HG02840 (cell line): ENCODE data around the gene SLC17A8.

Experiments used
- ATAC-seq: cut with Tn5 transposase; IDR thresholded peaks from one replicate; pipeline ENCODE4 v1.9.1; 2021; ENCODE audit warnings: mild to moderate bottlenecking, moderate library complexity, moderate number of reproducible peaks; ENCODE audit not compliant: unreplicated experiment, low FRiP score

SLC17A8 gene

DNA sequence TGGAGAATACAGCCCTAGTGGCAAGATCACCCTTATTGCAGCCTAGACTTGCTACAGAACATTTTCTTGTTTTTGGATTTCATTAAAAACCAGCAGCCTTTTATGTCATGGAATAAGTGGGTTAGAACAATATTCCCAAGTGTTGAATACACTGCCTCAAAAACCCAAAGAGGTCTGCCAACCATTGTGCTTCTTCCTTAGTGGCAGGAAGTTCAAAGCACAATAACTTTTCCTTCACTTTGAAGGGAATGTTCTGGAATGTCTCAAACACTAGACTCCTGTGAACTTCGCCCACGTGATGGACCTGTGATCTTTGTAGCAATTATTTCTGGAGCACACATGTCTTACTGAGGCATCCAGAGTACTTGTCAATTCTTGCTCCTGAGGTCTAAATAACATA is 8.5 kb downstream of the SLC17A8 start:
- ATAC-seq, result no peak

- no peak for ATAC-seq
Measured at GRCh38 chr12:100368066-100368465, 11.2 kb downstream of the SLC17A8 start.

DNA sequence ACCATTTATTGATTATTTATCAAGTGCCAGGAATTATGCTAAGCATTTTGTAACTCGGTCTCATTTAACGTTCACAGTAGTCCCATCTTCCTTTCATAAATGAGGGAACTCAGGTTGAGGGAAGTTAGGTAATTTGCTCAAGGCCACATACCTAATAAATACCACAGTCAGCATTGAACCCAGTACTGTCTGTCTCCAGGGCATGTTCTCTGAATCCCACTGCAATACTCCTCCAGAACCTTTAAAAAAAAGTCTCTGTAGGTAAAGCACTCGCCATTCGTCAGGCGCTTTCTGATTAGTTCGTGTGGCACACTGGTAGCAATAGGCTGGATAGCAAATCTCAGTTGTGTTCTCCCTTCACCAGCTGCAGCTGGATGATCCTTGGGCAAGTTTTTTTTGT is 14.3 kb downstream of the SLC17A8 start:
- no peak for ATAC-seq

GRCh38 chr12:100372853-100373640 is 16.2 kb downstream of the SLC17A8 start:
- no peak for ATAC-seq

DNA sequence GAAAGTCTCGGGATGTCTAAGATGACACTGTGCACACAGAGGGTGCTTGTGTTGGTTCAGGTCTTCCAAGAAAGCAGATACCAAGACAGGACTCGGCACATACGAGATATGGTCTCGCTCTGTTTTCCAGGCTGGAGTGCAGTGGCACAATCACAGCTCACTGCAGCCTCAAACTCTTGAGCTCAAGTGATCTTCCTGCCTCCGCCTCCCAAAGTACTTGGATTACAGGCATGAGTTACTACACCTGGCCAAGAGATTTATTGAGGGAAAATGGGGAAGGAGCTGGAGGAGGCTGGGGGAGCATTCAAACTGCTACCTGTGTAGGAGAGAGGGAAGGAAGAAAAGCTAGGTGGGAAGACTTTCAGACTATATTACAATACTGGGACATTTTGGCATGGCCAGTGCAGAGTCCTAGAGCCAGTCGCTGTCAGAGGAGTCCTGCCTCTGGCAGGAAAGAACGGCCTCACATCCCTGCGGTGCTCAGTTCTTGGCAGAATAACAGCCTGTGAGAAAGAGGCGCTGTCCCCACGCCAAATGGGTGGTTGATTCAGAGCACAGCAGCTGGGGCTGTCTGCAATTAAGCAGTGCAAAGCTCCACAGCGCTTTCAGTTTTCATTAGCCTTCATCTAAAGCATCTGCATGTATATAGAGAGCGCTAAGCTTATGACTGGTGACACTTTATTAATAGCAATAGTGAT is 18.3 kb downstream of the SLC17A8 start:
- ATAC-seq, result no peak

- no peak for ATAC-seq
Measured at GRCh38 chr12:100376161-100376560, 19.3 kb downstream of the SLC17A8 start.

- ATAC-seq, result no peak
Measured at GRCh38 chr12:100381379-100381778, 24.5 kb downstream of the SLC17A8 start.

DNA sequence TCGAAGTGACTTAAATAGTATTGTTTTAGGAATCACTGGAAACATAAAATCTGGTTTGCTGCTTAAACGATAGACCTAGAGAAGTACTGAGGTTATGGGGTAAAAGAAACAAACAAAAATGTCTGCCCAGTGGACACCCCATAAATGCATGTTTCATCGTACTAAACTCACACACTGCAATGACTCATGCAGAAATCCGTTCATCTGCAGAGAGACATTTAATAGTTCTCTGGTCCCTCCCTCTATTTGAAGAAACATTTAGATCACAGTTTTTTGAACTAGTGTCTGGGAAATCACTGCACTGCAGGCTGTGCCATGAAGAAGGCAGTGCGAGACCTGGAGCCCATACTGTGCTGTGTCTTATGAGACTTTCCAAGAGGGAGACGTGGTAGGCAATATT is 25.5 kb downstream of the SLC17A8 start:
- no peak for ATAC-seq

- no peak for ATAC-seq
Measured at GRCh38 chr12:100383586-100384558, 27.0 kb downstream of the SLC17A8 start.

DNA sequence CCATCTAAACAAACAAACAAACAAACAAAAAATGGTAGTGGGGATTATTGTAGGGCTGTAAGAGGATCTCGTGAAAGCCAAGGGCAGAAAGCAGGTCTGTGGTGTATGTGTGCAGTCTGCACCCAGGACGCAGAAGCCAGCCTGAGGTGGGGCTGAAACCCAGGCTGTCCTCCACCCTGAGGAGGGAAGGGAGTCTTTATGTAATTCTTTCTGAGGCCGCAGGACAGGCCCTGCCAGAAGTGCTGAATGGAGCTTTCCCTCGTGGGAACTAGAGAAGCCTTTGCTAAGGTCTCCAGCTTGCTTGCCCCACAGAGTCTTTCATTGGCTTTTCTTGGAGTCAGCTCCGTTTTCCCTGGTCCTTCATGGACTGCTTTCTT is 27.7 kb downstream of the SLC17A8 start:
- ATAC-seq, result no peak

DNA sequence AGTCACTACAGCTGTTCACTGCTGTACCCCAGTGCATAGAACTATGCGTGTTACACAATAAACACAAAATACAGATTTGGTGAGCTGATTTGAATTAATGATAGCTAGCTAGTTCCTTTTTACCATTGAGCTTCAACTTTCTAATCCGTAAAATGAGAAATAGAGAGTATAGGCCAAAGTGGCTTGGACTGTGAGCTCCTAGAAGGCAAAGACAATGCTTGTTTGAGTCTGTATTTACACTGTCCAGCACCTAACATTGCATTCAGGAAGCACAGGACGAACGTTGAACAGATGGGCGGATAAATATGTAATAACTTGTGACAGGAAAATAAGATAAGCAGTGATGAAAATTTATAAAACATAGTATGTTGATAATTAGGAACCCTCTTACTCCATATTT is 31.5 kb downstream of the SLC17A8 start:
- ATAC-seq, result no peak

GRCh38 chr12:100391856-100392255 is 35.0 kb downstream of the SLC17A8 start:
- no peak for ATAC-seq

DNA sequence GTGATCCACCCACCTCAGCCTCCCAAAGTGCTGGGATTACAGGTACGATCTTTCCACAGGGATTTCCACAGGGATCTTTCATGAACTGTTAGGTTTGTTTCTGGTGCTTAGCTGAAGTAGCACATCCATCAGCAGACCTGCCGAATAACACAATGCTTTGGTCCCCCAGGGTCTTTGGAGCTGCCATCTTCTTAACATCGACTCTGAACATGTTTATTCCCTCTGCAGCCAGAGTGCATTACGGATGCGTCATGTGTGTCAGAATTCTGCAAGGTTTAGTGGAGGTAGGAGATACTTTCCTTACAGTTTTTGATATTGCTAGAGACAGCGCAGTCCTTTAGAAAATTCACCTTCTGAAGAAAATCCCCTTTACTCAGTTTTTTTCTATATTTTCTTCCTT is 36.3 kb downstream of the SLC17A8 start:
- ATAC-seq, result no peak

GRCh38 chr12:100395811-100396210 is 38.9 kb downstream of the SLC17A8 start:
- ATAC-seq, result no peak

DNA sequence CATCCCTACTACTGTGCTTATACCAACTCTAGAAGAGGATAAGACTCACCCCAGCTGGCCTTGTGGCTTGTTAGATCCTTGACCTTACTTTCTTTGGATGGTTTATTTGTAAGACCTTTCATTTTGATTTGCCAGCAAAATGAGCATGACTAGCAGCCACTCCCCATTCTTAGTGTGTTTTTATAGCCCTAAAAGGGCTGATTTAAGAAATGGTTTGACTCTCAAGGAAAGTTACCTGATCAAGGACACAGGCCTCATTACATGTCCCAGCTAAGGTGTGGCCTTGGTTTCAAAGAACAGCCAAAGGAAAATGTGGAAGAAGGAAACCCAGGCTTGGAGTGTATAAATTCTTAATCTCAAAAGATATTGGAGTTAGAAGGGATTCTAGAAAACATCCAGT is 41.4 kb downstream of the SLC17A8 start:
- ATAC-seq, result no peak

GRCh38 chr12:100399095-100399494 is 42.2 kb downstream of the SLC17A8 start:
- no peak for ATAC-seq

DNA sequence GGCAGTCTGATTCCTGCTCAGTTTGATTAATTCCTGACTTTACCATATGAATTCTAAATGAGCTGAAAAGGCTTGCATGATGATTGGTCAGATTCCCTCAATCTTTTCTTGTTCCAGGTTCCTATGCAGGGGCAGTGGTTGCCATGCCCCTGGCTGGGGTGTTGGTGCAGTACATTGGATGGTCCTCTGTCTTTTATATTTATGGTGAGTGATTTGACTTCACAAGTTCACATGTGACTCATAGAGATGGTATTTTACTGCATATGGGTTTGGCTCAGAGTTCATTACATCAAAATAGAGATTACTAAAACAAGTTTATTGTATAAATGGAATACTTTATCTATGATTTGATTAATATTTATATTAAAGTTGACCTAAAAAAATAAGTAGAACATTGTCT is 44.8 kb downstream of the SLC17A8 start:
- ATAC-seq, result no peak

DNA sequence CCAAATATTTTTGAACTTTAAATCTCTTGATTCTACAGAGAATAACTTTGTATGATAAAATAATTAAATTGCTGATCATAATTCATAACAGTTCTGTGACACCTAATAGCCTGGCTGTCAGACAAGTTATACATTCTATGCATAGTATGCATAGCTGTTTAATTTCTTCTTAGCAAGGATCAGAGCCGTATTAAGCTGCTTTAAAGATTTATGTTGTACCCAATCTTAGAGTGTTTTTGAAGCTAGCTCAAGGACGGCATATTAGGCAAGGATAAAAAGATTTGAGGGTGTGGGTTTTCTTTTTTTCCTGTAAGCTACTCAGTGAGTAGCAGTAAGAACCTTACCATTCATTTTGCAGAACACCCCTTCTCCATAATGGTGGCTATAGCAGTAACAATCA is 45.9 kb downstream of the SLC17A8 start:
- no peak for ATAC-seq

GRCh38 chr12:100403446-100403845 is 46.6 kb downstream of the SLC17A8 start:
- ATAC-seq, result no peak

- ATAC-seq, result no peak
Measured at GRCh38 chr12:100404769-100405407, 48.0 kb downstream of the SLC17A8 start.
